Middle frontal gyrus (tissue), 1 donor: ENCODE results near the gene BIRC5.
"Not testable (repeated sequence)": the region's sequence is repeated elsewhere in the genome, so short reads cannot be mapped to it uniquely, and the experiment has no call there.

Experiments
- DNase-seq: peaks from one replicate; pipeline ENCODE4 v3.0.0-alpha.2; 2015; ENCODE audit warnings: low spot score; ENCODE audit errors: extremely low spot score

The BIRC5 gene

GRCh38 chr17:78238823-78239488, 24.9 kb downstream of the BIRC5 start:
- DNase-seq, result no peak

- DNase-seq, result no peak
Measured at GRCh38 chr17:78239489-78239931, 25.5 kb downstream of the BIRC5 start.

- DNase-seq, result no peak
Measured at GRCh38 chr17:78240012-78240655, 26.1 kb downstream of the BIRC5 start.

DNA sequence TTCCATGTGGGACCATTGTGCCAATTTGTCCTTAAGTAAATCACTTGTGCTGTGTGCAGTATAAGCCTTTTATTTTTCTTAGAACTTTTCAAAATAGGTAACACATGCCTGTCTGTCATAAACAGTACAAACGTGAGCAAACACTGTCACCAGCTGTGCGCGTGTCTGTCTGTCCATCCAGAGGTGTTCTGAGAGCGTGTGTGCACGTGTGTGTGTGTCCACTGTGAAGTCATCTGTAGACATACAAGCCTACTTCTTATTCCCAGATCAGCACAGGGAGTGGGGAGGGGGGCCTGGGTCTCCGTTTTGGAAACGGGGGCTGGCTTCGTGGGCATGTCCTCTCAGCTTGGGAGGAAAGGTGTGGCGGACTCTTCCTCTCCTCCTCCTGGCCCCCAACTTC, 26.8 kb downstream of the BIRC5 start:
- no peak for DNase-seq

- DNase-seq, result peak; percentile 74
Measured at GRCh38 chr17:78241277-78242023, 27.4 kb downstream of the BIRC5 start.

- DNase-seq, result no peak
Measured at GRCh38 chr17:78242024-78242742, 28.1 kb downstream of the BIRC5 start.

GRCh38 chr17:78247304-78247703, 33.3 kb downstream of the BIRC5 start:
- DNase-seq, result no peak

GRCh38 chr17:78248051-78248914, 34.2 kb downstream of the BIRC5 start:
- DNase-seq, result no peak

DNA sequence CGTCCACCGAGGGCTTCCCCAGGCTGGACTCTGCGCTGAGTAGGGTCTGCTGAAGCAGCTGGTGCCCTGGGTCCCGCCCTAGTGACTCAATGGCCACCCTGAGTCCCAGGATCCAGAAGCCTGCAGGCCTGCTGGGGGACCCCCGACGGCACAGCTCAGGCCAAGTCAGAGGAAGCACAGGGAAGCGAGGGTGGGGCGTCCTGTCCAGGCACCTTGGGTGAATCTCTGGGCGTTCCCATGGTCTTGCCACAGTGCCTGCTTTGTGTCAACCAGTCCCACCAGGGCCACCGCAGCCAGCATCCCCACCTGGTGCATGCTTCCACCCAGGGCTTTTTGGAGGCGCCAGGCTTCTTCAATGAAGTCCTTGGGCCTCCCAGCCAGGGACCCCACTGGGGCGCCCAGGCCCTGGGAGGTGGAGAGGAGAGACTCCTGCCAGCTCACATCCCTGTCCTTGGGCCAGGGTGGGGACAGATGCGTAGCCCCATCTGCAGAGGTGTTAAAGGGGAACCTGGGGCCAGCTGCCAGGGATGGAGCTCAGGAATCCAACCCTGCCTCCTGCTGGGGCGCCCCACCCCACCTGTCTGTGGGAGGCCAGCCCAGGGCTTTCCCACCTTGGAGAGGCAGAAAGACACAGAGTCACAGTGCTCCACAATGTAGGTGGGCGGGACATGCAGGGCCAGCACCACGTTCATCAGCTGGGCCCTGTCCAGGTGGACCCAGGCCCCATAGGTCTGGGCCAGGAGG, 35.2 kb downstream of the BIRC5 start:
- no peak for DNase-seq

- DNase-seq, result no peak
Measured at GRCh38 chr17:78249818-78250806, 36.1 kb downstream of the BIRC5 start.

DNA sequence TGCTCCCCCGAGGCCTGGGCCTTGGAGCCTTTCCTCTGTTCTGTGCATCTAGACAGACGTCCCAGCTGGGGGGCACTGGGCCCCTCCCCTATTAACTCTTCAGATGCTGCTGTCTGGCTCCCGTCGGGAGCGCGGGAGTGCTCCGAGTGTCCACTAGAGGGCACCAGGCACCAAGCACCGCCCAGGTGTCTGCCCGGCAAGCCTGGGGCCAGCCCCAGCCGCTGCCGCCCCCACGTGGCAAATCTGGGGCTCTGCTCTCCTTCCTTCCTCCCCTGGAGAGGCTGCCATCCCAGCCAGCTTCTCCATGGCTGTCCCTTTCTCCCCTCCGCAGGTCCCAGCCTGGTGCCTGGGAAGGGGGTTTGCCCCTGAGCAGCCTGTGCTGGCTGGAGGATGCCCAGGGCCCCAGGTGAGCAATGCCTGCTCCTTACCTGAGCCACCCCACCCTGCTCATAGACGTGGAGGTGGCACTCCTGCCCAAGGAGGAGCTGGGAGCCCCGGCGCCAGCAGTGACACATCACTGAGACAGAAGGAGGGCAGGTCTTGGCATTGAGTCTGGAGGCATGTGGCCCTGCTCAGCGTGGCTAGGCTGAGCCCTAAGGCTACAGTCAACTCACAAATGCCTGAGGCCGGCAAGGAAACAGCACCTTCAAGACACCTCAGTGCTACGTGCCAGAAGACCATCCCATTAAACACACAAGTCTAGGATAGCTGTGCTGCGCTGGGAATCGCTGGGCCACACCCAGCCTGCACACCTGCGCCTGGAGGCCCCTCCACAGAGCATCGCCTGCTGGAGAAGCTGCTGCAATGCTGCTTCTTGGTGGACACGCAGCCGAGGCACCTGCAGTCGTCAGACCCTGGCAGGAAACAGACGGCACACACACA, 37.1 kb downstream of the BIRC5 start:
- DNase-seq, result peak; percentile 81

DNA sequence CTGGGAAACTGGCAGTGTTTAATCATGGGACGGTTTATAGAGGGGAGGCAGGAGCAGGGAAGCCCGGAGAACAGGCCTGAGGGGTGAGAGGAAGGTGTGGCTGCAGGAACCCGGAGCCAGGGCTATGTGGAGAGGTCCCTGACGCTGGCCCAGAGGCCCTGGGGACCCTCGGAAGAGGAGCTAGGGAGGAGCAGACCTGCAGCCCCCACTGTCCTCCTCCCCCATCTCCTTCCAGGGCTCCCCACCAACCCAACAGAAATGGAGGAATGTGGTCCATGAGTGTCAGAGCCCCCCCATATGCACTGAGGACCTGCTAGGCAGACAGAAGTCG, 37.7 kb downstream of the BIRC5 start:
- no peak for DNase-seq

GRCh38 chr17:78252111-78252634, 38.1 kb downstream of the BIRC5 start:
- DNase-seq, result no peak

DNA sequence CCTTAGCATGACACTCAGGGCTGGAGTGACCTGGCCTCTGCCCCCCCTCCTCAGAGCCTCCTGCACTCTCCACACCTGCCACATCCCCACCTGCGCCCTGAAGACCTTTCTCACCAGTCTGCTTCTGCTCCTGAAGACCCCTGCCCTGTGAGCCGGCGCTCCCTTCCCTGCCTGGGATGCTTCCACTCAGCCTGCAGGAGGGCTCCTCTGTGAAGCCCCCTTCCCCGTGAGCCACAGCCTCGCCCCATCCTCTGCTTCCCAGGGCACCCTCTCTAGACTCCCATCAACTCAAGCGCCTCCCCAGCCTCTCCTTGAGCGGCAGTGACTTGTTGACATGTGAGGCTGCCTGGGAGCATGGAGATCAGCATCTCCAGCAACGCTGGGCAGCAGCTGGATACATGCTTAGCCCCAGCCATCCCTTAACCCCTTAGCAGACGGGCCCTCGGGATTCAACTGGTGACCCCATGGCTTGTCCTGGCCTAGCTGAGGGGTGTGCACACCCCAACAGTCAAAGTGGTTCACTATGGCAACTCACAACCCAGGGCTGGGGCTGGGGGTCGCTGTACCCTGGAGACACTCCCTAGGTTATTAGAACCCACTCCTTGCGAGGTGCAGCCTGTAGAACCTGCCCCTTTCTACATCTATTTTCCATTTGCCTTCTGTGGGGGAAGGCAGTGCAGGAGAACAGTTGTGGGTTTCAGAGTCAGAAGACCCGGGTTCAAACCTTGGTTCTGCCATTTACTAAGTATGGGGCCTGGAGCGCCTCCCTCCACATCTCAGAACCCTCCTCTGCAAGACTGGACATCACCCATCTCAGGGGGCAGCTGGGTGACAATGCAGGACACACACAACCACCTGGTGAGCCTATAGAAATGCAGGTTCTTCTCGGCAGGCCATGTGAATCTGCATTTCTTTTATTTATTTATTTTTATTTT, 38.9 kb downstream of the BIRC5 start:
- no peak for DNase-seq

GRCh38 chr17:78253636-78253945, 39.5 kb downstream of the BIRC5 start:
- not testable (repeated sequence) for DNase-seq

DNA sequence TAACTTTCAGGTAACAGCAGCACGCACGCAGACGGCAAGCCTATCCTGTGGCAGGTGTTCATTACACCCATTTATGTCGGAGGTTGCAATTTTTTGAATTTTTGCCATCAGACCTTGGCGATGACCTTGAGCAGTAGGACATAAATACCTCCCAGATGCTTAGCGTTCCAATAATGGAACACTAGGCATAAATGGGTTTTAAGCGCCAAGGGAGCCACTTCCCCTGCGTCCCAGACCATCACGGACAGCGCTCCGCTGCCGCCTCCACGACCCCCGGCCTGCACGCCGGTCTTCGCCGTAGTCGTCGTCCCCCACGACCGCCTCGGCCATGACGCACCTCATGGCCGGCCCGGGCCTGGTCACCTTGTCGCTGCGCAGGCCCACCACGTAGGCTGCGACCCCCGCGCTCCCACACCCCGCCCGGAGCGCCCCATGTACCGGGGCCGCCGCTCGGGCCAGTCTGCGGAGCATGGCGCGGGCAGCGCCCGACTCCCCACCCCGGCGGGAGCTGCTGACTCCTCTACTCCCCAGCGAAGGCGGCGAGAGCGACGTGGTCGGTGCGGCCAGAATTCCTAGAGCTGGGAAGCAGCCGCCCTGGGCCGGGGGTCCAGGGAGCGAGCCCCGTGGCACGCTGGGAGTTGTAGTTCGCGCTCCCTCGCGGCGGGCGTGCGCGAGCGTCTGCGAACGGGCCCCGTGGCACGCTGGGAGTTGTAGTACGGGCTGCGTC, 40.1 kb downstream of the BIRC5 start:
- DNase-seq, result peak; percentile 80
